Measurements from ENCODE around the gene VEPH1. TPM values are rescaled to one million over a fixed set of nuclear protein-coding genes. Genes with fewer than 3 reads are reported as not detected.

The VEPH1 gene
- total RNA-seq, 2 donors from 2014 or later: 15.0 to 30.0 TPM

DNA sequence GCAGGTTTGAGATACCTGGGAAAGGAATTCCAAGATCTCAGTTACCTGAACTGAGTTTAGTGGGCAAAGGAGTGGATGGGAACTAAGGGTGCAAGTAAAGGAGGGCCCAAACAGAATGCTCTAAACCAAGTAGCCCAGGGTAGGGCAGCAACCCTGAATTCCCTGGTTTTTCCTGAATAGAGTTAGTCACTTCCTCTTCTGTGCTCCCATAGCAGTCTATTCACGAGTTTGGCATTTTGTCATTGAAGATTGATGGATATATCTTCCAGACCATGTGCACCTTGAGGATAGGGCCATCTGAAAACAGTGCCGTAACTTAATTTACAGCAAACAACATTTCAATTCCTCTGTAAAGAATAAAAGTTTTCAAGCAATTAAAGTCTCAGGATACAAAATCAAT is 85.1 kb downstream of the VEPH1 start:
- WGBS, 2 donors: 77 to 79% methylated on average over 2 of the region's 2 CpGs
- no peak overlapping the region for H3K27ac ChIP-seq
- no peaks in the 10 kb centered on the region for H3K36me3 ChIP-seq (replicated peaks in 1 of 2; ENCODE audit: insufficient read depth in 1 of 2, low read depth in 2 of 2)
- TF ChIP-seq POLR2A (IDR thresholded peaks at IDR 0.05): no peak
- TF ChIP-seq, protein P1, sequence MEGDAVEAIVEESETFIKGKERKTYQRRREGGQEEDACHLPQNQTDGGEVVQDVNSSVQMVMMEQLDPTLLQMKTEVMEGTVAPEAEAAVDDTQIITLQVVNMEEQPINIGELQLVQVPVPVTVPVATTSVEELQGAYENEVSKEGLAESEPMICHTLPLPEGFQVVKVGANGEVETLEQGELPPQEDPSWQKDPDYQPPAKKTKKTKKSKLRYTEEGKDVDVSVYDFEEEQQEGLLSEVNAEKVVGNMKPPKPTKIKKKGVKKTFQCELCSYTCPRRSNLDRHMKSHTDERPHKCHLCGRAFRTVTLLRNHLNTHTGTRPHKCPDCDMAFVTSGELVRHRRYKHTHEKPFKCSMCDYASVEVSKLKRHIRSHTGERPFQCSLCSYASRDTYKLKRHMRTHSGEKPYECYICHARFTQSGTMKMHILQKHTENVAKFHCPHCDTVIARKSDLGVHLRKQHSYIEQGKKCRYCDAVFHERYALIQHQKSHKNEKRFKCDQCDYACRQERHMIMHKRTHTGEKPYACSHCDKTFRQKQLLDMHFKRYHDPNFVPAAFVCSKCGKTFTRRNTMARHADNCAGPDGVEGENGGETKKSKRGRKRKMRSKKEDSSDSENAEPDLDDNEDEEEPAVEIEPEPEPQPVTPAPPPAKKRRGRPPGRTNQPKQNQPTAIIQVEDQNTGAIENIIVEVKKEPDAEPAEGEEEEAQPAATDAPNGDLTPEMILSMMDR (IDR thresholded peaks at IDR 0.05): no peak
- intact Hi-C loops (cut with DNase I): no loop called here
- DNase-seq (no peak), ATAC-seq (no peak)
- H3K27me3 ChIP-seq: no peaks in the 10 kb centered on the region
- H3K4me1 ChIP-seq: no peaks in the 10 kb centered on the region
- H3K9me3 ChIP-seq: no peaks in the 10 kb centered on the region
- H3K4me3 ChIP-seq: no peak overlapping the region

DNA sequence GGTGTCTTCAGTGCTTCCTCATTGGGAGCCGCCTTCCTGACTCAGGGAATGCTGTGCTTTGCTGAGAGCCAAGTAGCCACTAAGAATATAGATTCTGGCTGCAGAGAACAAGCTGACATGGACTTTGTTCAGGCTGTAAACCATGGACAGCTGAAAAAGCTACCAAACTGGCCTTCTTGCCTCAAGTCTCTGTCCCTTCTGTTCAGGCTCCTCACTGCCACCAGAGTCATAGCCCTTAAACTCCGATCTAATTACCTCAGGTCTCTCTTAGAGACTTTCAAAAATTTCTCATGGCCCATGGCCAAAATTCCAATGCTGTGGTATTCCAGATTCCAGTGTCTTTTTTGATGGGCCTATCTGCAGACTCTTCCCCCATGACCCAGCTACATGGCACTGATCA is 86.0 kb downstream of the VEPH1 start:
- H3K4me3 ChIP-seq: no peak overlapping the region
- 84 to 89% methylated on average over 2 of the region's 2 CpGs for WGBS, 2 donors
- intact Hi-C loops (cut with DNase I): no loop called here
- no peak for DNase-seq
- no peaks in the 10 kb centered on the region for H3K27me3 ChIP-seq
- no peak for ATAC-seq
- no peaks in the 10 kb centered on the region for H3K4me1 ChIP-seq
- H3K9me3 ChIP-seq: no peaks in the 10 kb centered on the region
- H3K36me3 ChIP-seq (replicated peaks in 1 of 2; ENCODE audit: insufficient read depth in 1 of 2, low read depth in 2 of 2): no peaks in the 10 kb centered on the region
- no peak overlapping the region for H3K27ac ChIP-seq
- TF ChIP-seq, protein P1 (IDR thresholded peaks at IDR 0.05): no peak
- no peak for TF ChIP-seq POLR2A (IDR thresholded peaks at IDR 0.05)

DNA sequence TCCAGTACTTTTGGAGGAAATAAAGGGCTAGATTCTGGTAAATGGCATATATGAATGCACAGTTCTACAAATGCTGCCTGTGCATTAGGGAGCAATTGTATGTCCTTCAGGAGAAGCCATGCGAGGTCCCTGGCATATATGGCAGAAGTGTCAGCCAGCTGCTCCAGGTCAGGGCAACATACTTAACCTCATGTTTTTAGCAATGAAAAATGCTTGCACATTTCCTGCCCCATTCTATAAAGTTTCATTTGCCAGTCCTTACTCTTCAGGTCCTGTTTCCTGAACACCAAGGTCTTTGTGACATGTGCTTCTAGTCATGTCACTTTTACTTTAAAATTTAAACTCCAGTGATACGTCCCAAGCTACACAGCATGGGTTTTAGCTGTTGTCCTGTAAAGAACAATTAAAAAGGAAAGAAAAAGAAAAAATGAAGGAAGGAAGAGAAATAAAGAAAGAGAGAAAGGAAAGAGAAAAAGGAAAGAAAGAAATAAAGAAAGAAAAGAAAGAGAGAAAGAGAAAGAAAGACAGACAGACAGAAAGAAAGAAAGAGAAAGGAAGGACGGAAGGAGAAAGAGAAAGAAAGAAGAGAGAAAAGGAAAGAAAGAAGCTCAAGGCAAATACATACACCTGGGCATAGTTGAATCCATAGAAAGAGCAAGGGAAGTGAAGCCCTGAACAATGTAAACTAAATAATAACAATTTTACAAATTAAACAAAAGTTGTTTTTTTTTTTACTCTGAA is 86.7 kb downstream of the VEPH1 start:
- TF ChIP-seq, protein P1 (IDR thresholded peaks at IDR 0.05): no peak
- TF ChIP-seq POLR2A (IDR thresholded peaks at IDR 0.05): no peak
- ATAC-seq (no peak), DNase-seq (no peak)
- WGBS, 2 donors: 65 to 85% methylated on average over 3 of the region's 3 CpGs
- intact Hi-C loops (cut with DNase I): no loop called here
- Histone ChIP-seq H3K4me1 (no peaks in the 10 kb centered on the region), H3K4me3 (no peak overlapping the region), H3K27ac (no peak overlapping the region), H3K27me3 (no peaks in the 10 kb centered on the region), H3K9me3 (no peaks in the 10 kb centered on the region), H3K36me3 (replicated peaks in 1 of 2; ENCODE audit: insufficient read depth in 1 of 2, low read depth in 2 of 2) (no peaks in the 10 kb centered on the region)

DNA sequence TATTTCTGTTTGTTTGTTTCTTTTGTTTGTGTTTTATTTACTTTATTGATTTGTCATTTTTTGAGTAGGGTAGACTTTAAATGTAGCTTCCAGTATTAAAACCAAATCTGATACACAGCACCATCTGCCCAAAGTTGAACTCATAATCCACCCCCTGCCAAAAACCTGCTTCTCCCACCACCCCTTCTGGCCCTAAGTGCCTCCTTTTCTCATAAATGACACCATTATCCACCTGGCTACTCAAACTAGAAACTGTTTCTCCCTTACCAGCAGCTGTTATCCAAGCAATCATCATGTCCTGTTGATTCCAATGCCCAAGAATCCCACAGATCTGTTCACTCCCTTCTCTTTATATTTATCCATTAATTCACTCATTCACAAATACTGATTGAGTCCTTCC is 88.4 kb downstream of the VEPH1 start:
- no peak for DNase-seq

More for the DNA sequence above, 88.4 kb downstream of the VEPH1 start:
- no peak for ATAC-seq
- Histone ChIP-seq H3K36me3 (replicated peaks in 1 of 2; ENCODE audit: insufficient read depth in 1 of 2, low read depth in 2 of 2) (no peaks in the 10 kb centered on the region), H3K4me3 (no peak overlapping the region), H3K27ac (no peak overlapping the region), H3K9me3 (no peaks in the 10 kb centered on the region), H3K27me3 (no peaks in the 10 kb centered on the region), H3K4me1 (no peaks in the 10 kb centered on the region)
- intact Hi-C loops (cut with DNase I): no loop called here
- TF ChIP-seq POLR2A (IDR thresholded peaks at IDR 0.05): no peak
- TF ChIP-seq, protein P1 (IDR thresholded peaks at IDR 0.05): no peak

All from body of pancreas (tissue), 4 donors.